Right lung (tissue), 5 donors: ENCODE measurements around the gene PIAS4. TPM values are rescaled to one million over a fixed set of nuclear protein-coding genes. Genes with fewer than 3 reads are reported as not detected.

Experiments
- DNase-seq, 2 donors: peaks; one replicate each; pipeline ENCODE4 v3.0.0-alpha.2; 2013
- polyA plus RNA-seq, 5 donors: library from polyadenylated mRNA; unstranded; fragments of 120-200 nt; gene quantifications; one replicate each; pipeline versions ENCODE4 v1.2.1 to v1.2.3, GENCODE V29; 2013; ENCODE audit warnings: inconsistent platforms in 1 of 5, low replicate concordance in 1 of 5; ENCODE audit not compliant: insufficient read length in 5 of 5, insufficient read depth in 1 of 5

The PIAS4 gene
- polyA plus RNA-seq, 5 donors: 21.2 to 36.0 (median 28.3) TPM

GRCh38 chr19:4068047-4068966, 60.8 kb downstream of the PIAS4 start:
- DNase-seq: no peak

GRCh38 chr19:4069331-4069959, 61.9 kb downstream of the PIAS4 start:
- DNase-seq: no peak

GRCh38 chr19:4071610-4072009, 64.1 kb downstream of the PIAS4 start:
- DNase-seq: no peak

GRCh38 chr19:4075373-4075772, 67.8 kb downstream of the PIAS4 start:
- no peak for DNase-seq

GRCh38 chr19:4077007-4077374, 69.5 kb downstream of the PIAS4 start:
- DNase-seq: no peak

GRCh38 chr19:4077800-4078684, 70.5 kb downstream of the PIAS4 start:
- no peak for DNase-seq

GRCh38 chr19:4080473-4080872, 72.9 kb downstream of the PIAS4 start:
- no peak for DNase-seq

GRCh38 chr19:4081441-4082129, 74.0 kb downstream of the PIAS4 start:
- no peak for DNase-seq

GRCh38 chr19:4082172-4082571, 74.6 kb downstream of the PIAS4 start:
- no peak for DNase-seq

GRCh38 chr19:4083677-4084546, 76.4 kb downstream of the PIAS4 start:
- peak; percentile 67 to 70 for DNase-seq

- no peak for DNase-seq
Measured at GRCh38 chr19:4084547-4084877, 77.0 kb downstream of the PIAS4 start.

- no peak for DNase-seq
Measured at GRCh38 chr19:4086411-4086867, 78.9 kb downstream of the PIAS4 start.

GRCh38 chr19:4087787-4088679, 80.5 kb downstream of the PIAS4 start:
- no peak for DNase-seq

GRCh38 chr19:4088975-4089374, 81.4 kb downstream of the PIAS4 start:
- DNase-seq: no peak

Other genes starting within 250 kb of the PIAS4 start
- gene APBA3, start 246.0 kb upstream of the PIAS4 start, polyA plus RNA-seq: 10 to 100 TPM; 11.0 to 23.3 (median 18.1) TPM
- gene MRPL54, start 245.1 kb upstream of the PIAS4 start, polyA plus RNA-seq: 10 to 100 TPM; 22.2 to 46.5 (median 24.4) TPM
- not detected for gene RAX2, start 235.5 kb upstream of the PIAS4 start, polyA plus RNA-seq
- 1 to 10 TPM in 4 of 5 donors, under 1 TPM in 1; 0.84 to 2.7 (median 1.1) TPM for gene MATK, start 221.4 kb upstream of the PIAS4 start, polyA plus RNA-seq
- gene ZFR2, start 138.7 kb upstream of the PIAS4 start, polyA plus RNA-seq: under 1 TPM; 0.22 to 0.43 (median 0.26) TPM
- under 1 TPM; 0.13 to 0.30 (median 0.23) TPM for gene ATCAY, start 127.1 kb upstream of the PIAS4 start, polyA plus RNA-seq
- gene NMRK2, start 74.7 kb upstream of the PIAS4 start, polyA plus RNA-seq: 10 to 100 TPM in 1 of 5 donors, not detected in 4; 13.3 TPM
- 10 to 100 TPM; 28.5 to 59.8 (median 43.7) TPM for gene DAPK3, start 36.6 kb upstream of the PIAS4 start, polyA plus RNA-seq
- gene EEF2, start 22.3 kb upstream of the PIAS4 start, polyA plus RNA-seq: 1,000 to 10,000 TPM; 1,175 to 1,904 (median 1,537) TPM
- gene ZBTB7A, start 59.2 kb downstream of the PIAS4 start, polyA plus RNA-seq: 10 to 100 TPM in 2 of 5 donors, 1 to 10 TPM in 3; 6.6 to 15.7 (median 9.3) TPM
- 100 to 1,000 TPM in 2 of 5 donors, 10 to 100 TPM in 3; 81.0 to 160 (median 98.8) TPM for gene MAP2K2, start 116.4 kb downstream of the PIAS4 start, polyA plus RNA-seq
- under 1 TPM in 1 of 5 donors, not detected in 4; 0.16 TPM for gene CREB3L3, start 145.9 kb downstream of the PIAS4 start, polyA plus RNA-seq
- 10 to 100 TPM; 15.5 to 29.9 (median 18.3) TPM for gene SIRT6, start 174.8 kb downstream of the PIAS4 start, polyA plus RNA-seq
- 1 to 10 TPM in 3 of 5 donors, under 1 TPM in 2; 0.73 to 3.1 (median 1.1) TPM for gene ANKRD24, start 175.0 kb downstream of the PIAS4 start, polyA plus RNA-seq
- 1 to 10 TPM in 2 of 5 donors, under 1 TPM in 3; 0.40 to 1.3 (median 0.87) TPM for gene EBI3, start 221.8 kb downstream of the PIAS4 start, polyA plus RNA-seq
- gene YJU2, start 239.3 kb downstream of the PIAS4 start, polyA plus RNA-seq: 10 to 100 TPM; 14.4 to 23.7 (median 17.6) TPM